HG02885 (cell line): ENCODE data around the gene TMEM190.
"Not testable (repeated sequence)": the region's sequence is repeated elsewhere in the genome, so short reads cannot be mapped to it uniquely, and the experiment has no call there.

ENCODE experiments used
- ATAC-seq: cut with Tn5 transposase; IDR thresholded peaks from one replicate; pipeline ENCODE4 v1.9.1; 2021; ENCODE audit warnings: mild to moderate bottlenecking; ENCODE audit not compliant: unreplicated experiment, poor library complexity

Gene TMEM190

GRCh38 chr19:55418185-55418584 is 41.6 kb downstream of the TMEM190 start:
- no peak for ATAC-seq

- ATAC-seq, result no peak
These were observed 42.5 kb downstream of the TMEM190 start for GRCh38 chr19:55419103-55419502.

GRCh38 chr19:55419624-55420236 is 43.1 kb downstream of the TMEM190 start:
- no peak for ATAC-seq

GRCh38 chr19:55421281-55421680 is 44.7 kb downstream of the TMEM190 start:
- not testable (repeated sequence) for ATAC-seq

GRCh38 chr19:55423225-55424005 is 46.8 kb downstream of the TMEM190 start:
- ATAC-seq, result no peak

- no peak for ATAC-seq
These were observed 47.9 kb downstream of the TMEM190 start for GRCh38 chr19:55424518-55424917.

- ATAC-seq, result no peak
These were observed 49.4 kb downstream of the TMEM190 start for GRCh38 chr19:55426042-55426441.
